ENCODE data around the gene RAP1GDS1. TPM values are rescaled to one million over a fixed set of nuclear protein-coding genes. Genes with fewer than 3 reads are reported as not detected.

The RAP1GDS1 gene
- total RNA-seq, 2 experiments from 2014 or later, result 22.3 to 25.2 TPM

DNA sequence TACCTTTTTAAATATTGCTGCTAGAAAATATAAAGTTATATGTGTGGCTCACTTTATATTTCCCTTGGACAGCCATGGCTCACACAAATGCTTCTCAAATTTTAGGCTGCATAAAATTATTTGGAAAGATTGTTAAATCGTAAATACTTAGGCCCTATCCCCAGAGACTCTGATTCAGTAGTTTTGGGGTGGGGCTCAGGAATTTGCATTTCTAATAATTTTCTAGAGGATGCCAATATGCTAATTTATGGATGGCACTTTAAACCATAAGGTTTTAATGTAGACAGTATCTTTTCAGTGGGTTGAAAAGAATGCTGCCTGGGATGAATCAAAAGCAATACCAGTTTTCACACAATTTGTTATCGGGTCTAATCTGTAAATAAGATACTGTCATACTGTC, 49.7 kb downstream of the RAP1GDS1 start:
- DNase-seq (no peak), ATAC-seq (ENCODE audit: poor library complexity) (no peak)
- intact Hi-C loops (cut with DNase I, micrococcal nuclease), result no loop called here
- Histone ChIP-seq H3K27me3 (ENCODE audit: control insufficient read depth in 1 of 2, insufficient read depth in 2 of 2, low read length in 2 of 2) (no peaks in the 10 kb centered on the region), H3K27ac (ENCODE audit: low read depth in 1 of 2, low read length in 2 of 2) (no peak overlapping the region), H3K9me3 (ENCODE audit: control insufficient read depth in 1 of 2, insufficient read depth in 1 of 2, low read length in 2 of 2) (no peaks in the 10 kb centered on the region), H3K36me3 (ENCODE audit: insufficient read depth, low read length) (no peaks in the 10 kb centered on the region), H3K4me1 (ENCODE audit: insufficient read depth, low read length) (no peaks in the 10 kb centered on the region), H3K4me3 (ENCODE audit: low read length) (no peak overlapping the region)
- ChIA-PET POLR2A (no interaction called here), CTCF (no interaction called here)
- peaks cover 19% of the 10 kb centered on the region for H3K4me1 Mint-ChIP-seq (ENCODE audit: low read depth)
- H3K9me3 Mint-ChIP-seq, result no peaks in the 10 kb centered on the region
- H3K27ac Mint-ChIP-seq, result no peak overlapping the region
- TF ChIP-seq, protein P1, sequence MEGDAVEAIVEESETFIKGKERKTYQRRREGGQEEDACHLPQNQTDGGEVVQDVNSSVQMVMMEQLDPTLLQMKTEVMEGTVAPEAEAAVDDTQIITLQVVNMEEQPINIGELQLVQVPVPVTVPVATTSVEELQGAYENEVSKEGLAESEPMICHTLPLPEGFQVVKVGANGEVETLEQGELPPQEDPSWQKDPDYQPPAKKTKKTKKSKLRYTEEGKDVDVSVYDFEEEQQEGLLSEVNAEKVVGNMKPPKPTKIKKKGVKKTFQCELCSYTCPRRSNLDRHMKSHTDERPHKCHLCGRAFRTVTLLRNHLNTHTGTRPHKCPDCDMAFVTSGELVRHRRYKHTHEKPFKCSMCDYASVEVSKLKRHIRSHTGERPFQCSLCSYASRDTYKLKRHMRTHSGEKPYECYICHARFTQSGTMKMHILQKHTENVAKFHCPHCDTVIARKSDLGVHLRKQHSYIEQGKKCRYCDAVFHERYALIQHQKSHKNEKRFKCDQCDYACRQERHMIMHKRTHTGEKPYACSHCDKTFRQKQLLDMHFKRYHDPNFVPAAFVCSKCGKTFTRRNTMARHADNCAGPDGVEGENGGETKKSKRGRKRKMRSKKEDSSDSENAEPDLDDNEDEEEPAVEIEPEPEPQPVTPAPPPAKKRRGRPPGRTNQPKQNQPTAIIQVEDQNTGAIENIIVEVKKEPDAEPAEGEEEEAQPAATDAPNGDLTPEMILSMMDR (IDR thresholded peaks at IDR 0.05), result no peak
- no peak overlapping the region for H3K4me3 Mint-ChIP-seq
- H3K27me3 Mint-ChIP-seq, result no peaks in the 10 kb centered on the region
- peaks cover 26% of the 10 kb centered on the region for H3K36me3 Mint-ChIP-seq (ENCODE audit: low read depth)

DNA sequence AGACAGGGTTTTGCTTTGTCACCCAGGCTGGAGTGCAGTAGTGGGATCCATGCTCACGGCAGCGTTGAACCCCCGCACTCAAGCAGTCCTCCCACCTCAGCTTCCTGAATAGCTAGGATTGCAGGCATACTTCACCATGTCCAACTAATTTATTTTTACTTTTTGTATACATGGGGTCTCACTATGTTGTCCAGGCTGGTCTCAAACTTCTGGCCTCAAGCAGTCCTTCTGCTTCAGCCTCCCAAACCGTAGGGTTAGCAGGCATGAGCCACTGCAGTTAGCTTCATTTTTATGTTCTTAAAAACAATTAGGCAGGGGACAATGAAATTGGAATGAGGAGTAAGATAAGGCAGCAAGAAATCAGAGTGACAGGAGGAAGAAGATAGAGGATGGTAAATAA, 50.5 kb downstream of the RAP1GDS1 start:
- H3K27ac Mint-ChIP-seq, result no peak overlapping the region
- POLR2A ChIA-PET, result no interaction called here
- Histone ChIP-seq H3K4me1 (ENCODE audit: insufficient read depth, low read length) (no peaks in the 10 kb centered on the region), H3K27ac (ENCODE audit: low read depth in 1 of 2, low read length in 2 of 2) (no peak overlapping the region), H3K27me3 (ENCODE audit: control insufficient read depth in 1 of 2, insufficient read depth in 2 of 2, low read length in 2 of 2) (no peaks in the 10 kb centered on the region), H3K9me3 (ENCODE audit: control insufficient read depth in 1 of 2, insufficient read depth in 1 of 2, low read length in 2 of 2) (no peaks in the 10 kb centered on the region), H3K4me3 (ENCODE audit: low read length) (no peak overlapping the region), H3K36me3 (ENCODE audit: insufficient read depth, low read length) (peaks cover 3% of the 10 kb centered on the region)
- no peak for DNase-seq
- ATAC-seq (ENCODE audit: poor library complexity), result no peak
- no peaks in the 10 kb centered on the region for H3K9me3 Mint-ChIP-seq
- peaks cover 15% of the 10 kb centered on the region for H3K4me1 Mint-ChIP-seq (ENCODE audit: low read depth)
- H3K27me3 Mint-ChIP-seq, result no peaks in the 10 kb centered on the region
- CTCF ChIA-PET, result no interaction called here
- intact Hi-C loops (cut with DNase I, micrococcal nuclease), result no loop called here
- H3K4me3 Mint-ChIP-seq, result no peak overlapping the region
- H3K36me3 Mint-ChIP-seq (ENCODE audit: low read depth), result peaks cover 22% of the 10 kb centered on the region
- TF ChIP-seq, protein P1 (IDR thresholded peaks at IDR 0.05), result no peak

DNA sequence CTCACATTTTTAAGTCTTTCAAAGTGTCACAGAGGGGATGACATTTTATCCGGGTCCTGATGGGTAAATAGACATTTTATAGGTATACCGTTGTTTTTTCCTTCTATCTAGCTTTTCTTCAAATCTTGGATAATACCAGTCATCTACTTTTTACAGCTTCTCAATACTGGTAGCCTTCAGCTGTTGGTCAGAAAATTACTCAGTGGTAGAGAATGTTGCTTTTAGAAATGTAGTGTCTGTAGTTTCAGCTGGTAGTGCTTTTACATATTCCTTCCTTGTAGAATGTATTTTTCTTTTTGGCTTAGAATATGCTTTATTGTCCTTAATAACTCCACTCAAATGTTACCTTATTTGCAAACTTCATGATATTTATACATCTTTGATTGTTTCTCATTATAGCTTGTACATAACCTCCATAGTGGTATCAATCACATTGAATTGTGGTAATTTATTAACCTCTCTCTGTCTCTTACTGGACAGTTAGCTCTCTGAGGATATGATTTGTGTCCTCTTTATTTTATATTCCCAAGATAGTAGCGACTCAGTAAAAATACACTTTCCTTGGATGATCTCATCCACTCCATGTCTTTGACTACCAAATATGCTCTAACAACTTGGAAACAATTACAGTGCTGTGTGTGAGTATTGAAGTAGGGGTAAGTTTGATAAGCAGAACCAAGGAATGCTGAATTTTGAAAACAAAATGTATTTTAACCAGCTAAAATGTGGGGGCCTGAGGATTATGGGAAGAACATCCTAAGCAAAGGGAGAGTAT, 53.8 kb downstream of the RAP1GDS1 start:
- no peaks in the 10 kb centered on the region for H3K27me3 Mint-ChIP-seq
- H3K4me3 Mint-ChIP-seq, result no peak overlapping the region
- peaks cover 45% of the 10 kb centered on the region for H3K36me3 Mint-ChIP-seq (ENCODE audit: low read depth)
- Histone ChIP-seq H3K27ac (ENCODE audit: low read depth in 1 of 2, low read length in 2 of 2) (no peak overlapping the region), H3K4me3 (ENCODE audit: low read length) (no peak overlapping the region), H3K9me3 (ENCODE audit: control insufficient read depth in 1 of 2, insufficient read depth in 1 of 2, low read length in 2 of 2) (no peaks in the 10 kb centered on the region), H3K36me3 (ENCODE audit: insufficient read depth, low read length) (peaks cover 7% of the 10 kb centered on the region), H3K4me1 (ENCODE audit: insufficient read depth, low read length) (no peaks in the 10 kb centered on the region), H3K27me3 (ENCODE audit: control insufficient read depth in 1 of 2, insufficient read depth in 2 of 2, low read length in 2 of 2) (no peaks in the 10 kb centered on the region)
- H3K4me1 Mint-ChIP-seq (ENCODE audit: low read depth), result peaks cover 13% of the 10 kb centered on the region
- H3K27ac Mint-ChIP-seq, result no peak overlapping the region
- intact Hi-C loops (cut with DNase I, micrococcal nuclease), result no loop called here
- H3K9me3 Mint-ChIP-seq, result peaks cover 8% of the 10 kb centered on the region
- DNase-seq (no peak), ATAC-seq (ENCODE audit: poor library complexity) (no peak)
- ChIA-PET CTCF (no interaction called here), POLR2A (no interaction called here)
- TF ChIP-seq, protein P1 (IDR thresholded peaks at IDR 0.05), result no peak

All from CD4-positive, alpha-beta T cell (primary cell).